T1000 (cell line): ENCODE measurements around the gene VPREB1.
"Not testable (repeated sequence)": the region's sequence is repeated elsewhere in the genome, so short reads cannot be mapped to it uniquely, and the experiment has no call there.

Experiments
- DNase-seq: peaks from one replicate; lab custom pipeline; 2025; ENCODE audit warnings: mixed read lengths; lab: John Stamatoyannopoulos, UW

The VPREB1 gene

GRCh38 chr22:22244316-22245250, at the start of gene VPREB1:
Gene VPREB1, plus strand, starts transcription at chr22:22244786. Its CDS starts 28 bp downstream, at chr22:22244814.
- DNase-seq, result no peak

- no peak for DNase-seq
Observed at GRCh38 chr22:22194931-22195264, 49.7 kb upstream of the VPREB1 start.

GRCh38 chr22:22195265-22196017, 49.1 kb upstream of the VPREB1 start:
- no peak for DNase-seq

- DNase-seq, result no peak
Observed at GRCh38 chr22:22196018-22196533, 48.5 kb upstream of the VPREB1 start.

GRCh38 chr22:22196833-22197477, 47.6 kb upstream of the VPREB1 start:
- DNase-seq, result no peak

GRCh38 chr22:22197993-22198402, 46.6 kb upstream of the VPREB1 start:
- DNase-seq, result no peak

GRCh38 chr22:22198751-22199150, 45.8 kb upstream of the VPREB1 start:
- DNase-seq, result no peak

- no peak for DNase-seq
Observed at GRCh38 chr22:22199634-22200033, 45.0 kb upstream of the VPREB1 start.

- DNase-seq, result no peak
Observed at GRCh38 chr22:22200569-22201184, 43.9 kb upstream of the VPREB1 start.

GRCh38 chr22:22201185-22201929, 43.2 kb upstream of the VPREB1 start:
- DNase-seq, result no peak

GRCh38 chr22:22201930-22202343, 42.6 kb upstream of the VPREB1 start:
- DNase-seq, result no peak

GRCh38 chr22:22203048-22203971, 41.3 kb upstream of the VPREB1 start:
- DNase-seq, result no peak

GRCh38 chr22:22207845-22208564, 36.6 kb upstream of the VPREB1 start:
- no peak for DNase-seq

- DNase-seq, result no peak
Observed at GRCh38 chr22:22208652-22209051, 35.9 kb upstream of the VPREB1 start.

GRCh38 chr22:22209080-22209640, 35.4 kb upstream of the VPREB1 start:
- not testable (repeated sequence) for DNase-seq

GRCh38 chr22:22210375-22210774, 34.2 kb upstream of the VPREB1 start:
- no peak for DNase-seq

GRCh38 chr22:22210889-22211833, 33.4 kb upstream of the VPREB1 start:
- no peak for DNase-seq

- DNase-seq, result no peak
Observed at GRCh38 chr22:22213231-22213630, 31.4 kb upstream of the VPREB1 start.
